Embryonic facial prominence (tissue), 1 donor: ENCODE measurements around the gene KIF21B.
A peak's percentile ranks its signal among the peaks of the same experiment; 100 is the strongest.

ENCODE experiments used
- DNase-seq: peaks from one replicate; pipeline ENCODE4 v3.0.0-alpha.2; 2016; ENCODE audit errors: extremely low spot score

Gene KIF21B

GRCh38 chr1:201020721-201021629, 2.5 kb downstream of the KIF21B start:
- DNase-seq = no peak

- DNase-seq = no peak
Measured at GRCh38 chr1:201020040-201020591, 3.4 kb downstream of the KIF21B start.

- no peak for DNase-seq
Measured at GRCh38 chr1:201019321-201019977, 4.1 kb downstream of the KIF21B start.

- no peak for DNase-seq
Measured at GRCh38 chr1:201017828-201018163, 5.7 kb downstream of the KIF21B start.

GRCh38 chr1:201016943-201017827, 6.3 kb downstream of the KIF21B start:
- DNase-seq = no peak

- DNase-seq = peak; percentile 27
Measured at GRCh38 chr1:201016211-201016651, 7.3 kb downstream of the KIF21B start.

GRCh38 chr1:201015551-201016091, 7.9 kb downstream of the KIF21B start:
- no peak for DNase-seq

- no peak for DNase-seq
Measured at GRCh38 chr1:201014816-201015200, 8.7 kb downstream of the KIF21B start.

GRCh38 chr1:201013991-201014815, 9.3 kb downstream of the KIF21B start:
- no peak for DNase-seq

GRCh38 chr1:201013031-201013485, 10.5 kb downstream of the KIF21B start:
- DNase-seq = no peak

GRCh38 chr1:201011616-201012015, 11.9 kb downstream of the KIF21B start:
- no peak for DNase-seq

- DNase-seq = no peak
Measured at GRCh38 chr1:201009962-201010645, 13.4 kb downstream of the KIF21B start.

GRCh38 chr1:201008666-201009360, 14.7 kb downstream of the KIF21B start:
- no peak for DNase-seq

GRCh38 chr1:201007481-201007880, 16.0 kb downstream of the KIF21B start:
- no peak for DNase-seq

- DNase-seq = no peak
Measured at GRCh38 chr1:201006450-201006849, 17.1 kb downstream of the KIF21B start.

GRCh38 chr1:201004732-201005131, 18.8 kb downstream of the KIF21B start:
- no peak for DNase-seq

- DNase-seq = no peak
Measured at GRCh38 chr1:201004154-201004553, 19.4 kb downstream of the KIF21B start.

GRCh38 chr1:201002510-201002909, 21.0 kb downstream of the KIF21B start:
- no peak for DNase-seq

- DNase-seq = no peak
Measured at GRCh38 chr1:201001962-201002361, 21.6 kb downstream of the KIF21B start.
